GM18511 (cell line): Measurements from ENCODE around the gene DHRS13.
"Not testable (repeated sequence)": the region's sequence is repeated elsewhere in the genome, so short reads cannot be mapped to it uniquely, and the experiment has no call there.

Source experiments
- ATAC-seq: cut with Tn5 transposase; IDR thresholded peaks from one replicate; pipeline ENCODE4 v1.9.1; 2021; ENCODE audit warnings: mild to moderate bottlenecking, moderate library complexity; ENCODE audit not compliant: unreplicated experiment

Gene DHRS13

GRCh38 chr17:28883967-28884702 lies 18.7 kb downstream of the DHRS13 start:
- ATAC-seq: no peak

GRCh38 chr17:28882154-28882895 lies 20.6 kb downstream of the DHRS13 start:
- ATAC-seq: no peak

GRCh38 chr17:28881533-28882056 lies 21.3 kb downstream of the DHRS13 start:
- ATAC-seq: no peak

GRCh38 chr17:28880572-28880945 lies 22.3 kb downstream of the DHRS13 start:
- ATAC-seq: no peak

- no peak for ATAC-seq
These were observed 22.9 kb downstream of the DHRS13 start for GRCh38 chr17:28879886-28880571.

- no peak for ATAC-seq
These were observed 23.9 kb downstream of the DHRS13 start for GRCh38 chr17:28878981-28879380.

GRCh38 chr17:28878158-28878910 lies 24.5 kb downstream of the DHRS13 start:
- ATAC-seq: no peak

- ATAC-seq: not testable (repeated sequence)
These were observed 25.6 kb downstream of the DHRS13 start for GRCh38 chr17:28877150-28877711.

- ATAC-seq: no peak
These were observed 26.9 kb downstream of the DHRS13 start for GRCh38 chr17:28875848-28876550.

GRCh38 chr17:28874750-28875149 lies 28.1 kb downstream of the DHRS13 start:
- ATAC-seq: no peak

GRCh38 chr17:28873839-28874238 lies 29.0 kb downstream of the DHRS13 start:
- ATAC-seq: no peak

- no peak for ATAC-seq
These were observed 31.8 kb downstream of the DHRS13 start for GRCh38 chr17:28871056-28871579.

GRCh38 chr17:28867276-28867675 lies 35.6 kb downstream of the DHRS13 start:
- no peak for ATAC-seq

- no peak for ATAC-seq
These were observed 36.7 kb downstream of the DHRS13 start for GRCh38 chr17:28865946-28866752.

GRCh38 chr17:28864991-28865849 lies 37.7 kb downstream of the DHRS13 start:
- no peak for ATAC-seq

- no peak for ATAC-seq
These were observed 38.9 kb downstream of the DHRS13 start for GRCh38 chr17:28863953-28864352.

- no peak for ATAC-seq
These were observed 40.3 kb downstream of the DHRS13 start for GRCh38 chr17:28862561-28862960.
